HG02981 (cell line): ENCODE data around the gene CCDC71.

Experiments
- ATAC-seq: cut with Tn5 transposase; IDR thresholded peaks from one replicate; pipeline ENCODE4 v1.9.1; 2021; ENCODE audit warnings: mild to moderate bottlenecking, moderate library complexity; ENCODE audit not compliant: unreplicated experiment

CCDC71 gene

DNA sequence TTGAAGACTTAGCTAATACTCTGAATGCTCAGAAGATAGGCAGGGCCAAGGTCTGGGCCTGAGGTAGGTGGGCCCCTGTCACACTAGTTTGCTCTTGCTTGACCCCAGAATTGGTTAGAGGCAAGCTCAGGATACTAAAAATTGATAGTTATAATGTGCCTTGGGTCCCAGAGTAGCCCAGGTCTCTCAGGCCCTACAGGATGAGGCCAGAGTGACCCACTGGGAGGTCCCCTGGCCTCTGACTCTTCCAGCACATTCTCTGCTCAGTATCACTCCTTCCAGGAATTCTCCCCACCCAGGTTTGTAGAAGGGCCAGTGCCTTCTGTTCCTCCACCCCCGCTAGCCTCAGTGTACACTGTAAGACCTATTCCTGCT lies 4.6 kb upstream of the CCDC71 start:
- ATAC-seq, result no peak

DNA sequence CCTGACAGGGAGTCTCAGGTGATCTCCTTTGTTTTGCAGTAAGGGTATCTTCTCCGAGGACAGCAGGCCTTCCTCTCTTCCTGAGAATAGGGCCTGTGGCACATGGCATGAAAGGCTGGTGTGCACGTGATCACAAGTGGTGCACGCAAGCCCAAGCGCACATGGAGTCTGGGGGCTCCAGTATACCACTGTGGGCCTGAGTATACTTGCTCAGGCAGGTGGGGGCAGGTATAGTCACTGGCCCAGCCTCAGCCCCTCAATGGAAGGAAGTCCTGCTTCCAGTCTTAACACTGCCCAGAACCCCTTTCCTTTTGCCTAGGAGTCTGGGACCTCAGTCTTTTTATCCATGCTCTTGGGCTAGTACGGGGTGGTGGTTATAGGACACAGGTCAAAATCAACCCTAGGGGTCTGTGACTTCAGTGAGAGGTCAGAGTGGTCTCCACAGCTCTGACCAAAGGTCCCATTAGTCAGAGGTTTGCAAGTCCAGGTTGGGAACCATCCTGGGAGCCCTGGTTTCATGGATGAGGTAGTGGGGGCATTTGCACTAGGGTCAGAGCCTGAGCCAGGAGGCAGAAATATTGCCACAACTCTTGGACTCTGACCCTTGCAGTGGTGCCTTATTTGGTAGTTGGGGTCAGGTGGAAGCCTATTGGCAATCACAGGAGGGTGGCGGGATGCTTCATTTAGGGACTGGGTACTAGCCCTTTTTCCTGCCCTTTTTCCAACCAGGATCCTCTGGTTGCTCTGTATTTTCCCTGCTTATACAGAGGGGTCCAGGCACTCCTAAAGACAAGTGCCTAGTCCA lies 823 bp upstream of the CCDC71 start:
- ATAC-seq, result no peak

DNA sequence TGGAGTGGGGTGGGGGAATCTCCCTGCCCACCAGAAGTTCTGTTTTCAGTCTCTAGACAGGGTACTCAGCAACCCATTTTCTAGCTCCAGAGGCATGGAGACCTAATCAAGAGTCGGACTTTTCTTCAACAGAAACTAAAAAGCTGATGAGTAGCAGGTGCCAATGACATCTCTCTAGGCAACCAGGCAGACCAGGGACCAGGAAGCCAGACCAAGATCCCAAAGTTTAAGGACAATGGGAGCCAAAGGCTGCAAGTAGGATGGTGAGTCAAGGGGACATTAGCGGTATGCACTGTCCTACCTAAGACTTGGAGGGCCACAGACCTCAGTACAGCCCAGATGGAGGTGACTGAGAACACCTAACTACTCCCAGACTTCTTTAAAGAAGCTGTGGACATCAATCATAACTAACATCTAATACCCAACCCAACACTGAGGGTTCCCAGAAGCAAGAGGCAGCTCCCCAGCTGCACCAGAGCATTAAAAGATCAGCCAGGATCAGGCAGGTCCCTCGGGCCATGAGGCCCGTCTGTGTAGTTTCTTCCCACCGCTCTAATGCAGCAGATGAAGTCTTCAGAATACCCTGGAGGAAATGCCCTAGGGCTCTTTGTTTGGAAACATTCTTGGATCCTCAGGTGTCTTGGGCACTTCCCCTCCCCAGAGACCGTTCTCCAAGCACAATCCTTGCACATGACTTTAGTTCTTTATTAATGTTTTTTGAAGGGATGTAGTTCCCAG lies 979 bp downstream of the CCDC71 start:
- ATAC-seq, result no peak

DNA sequence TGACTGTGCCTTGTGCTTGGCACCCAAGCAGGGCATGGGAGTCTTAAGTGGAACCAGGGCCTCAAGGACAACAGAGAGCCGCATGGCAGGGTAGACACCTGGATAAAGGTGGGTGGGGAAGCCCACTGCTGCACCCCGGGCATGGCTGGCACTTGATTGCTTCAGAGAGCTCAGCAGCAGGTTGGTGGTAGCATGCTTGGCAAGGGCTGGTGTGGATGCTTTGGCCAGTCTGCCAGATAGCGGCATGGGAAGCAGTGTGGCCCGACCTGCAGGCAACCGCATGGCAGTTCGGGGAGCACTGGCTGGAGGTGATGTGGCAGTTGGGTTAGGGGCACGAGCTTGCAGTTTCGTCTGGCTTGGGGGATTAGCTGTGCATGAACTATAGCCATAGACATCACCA lies 2.5 kb downstream of the CCDC71 start:
- no peak for ATAC-seq

DNA sequence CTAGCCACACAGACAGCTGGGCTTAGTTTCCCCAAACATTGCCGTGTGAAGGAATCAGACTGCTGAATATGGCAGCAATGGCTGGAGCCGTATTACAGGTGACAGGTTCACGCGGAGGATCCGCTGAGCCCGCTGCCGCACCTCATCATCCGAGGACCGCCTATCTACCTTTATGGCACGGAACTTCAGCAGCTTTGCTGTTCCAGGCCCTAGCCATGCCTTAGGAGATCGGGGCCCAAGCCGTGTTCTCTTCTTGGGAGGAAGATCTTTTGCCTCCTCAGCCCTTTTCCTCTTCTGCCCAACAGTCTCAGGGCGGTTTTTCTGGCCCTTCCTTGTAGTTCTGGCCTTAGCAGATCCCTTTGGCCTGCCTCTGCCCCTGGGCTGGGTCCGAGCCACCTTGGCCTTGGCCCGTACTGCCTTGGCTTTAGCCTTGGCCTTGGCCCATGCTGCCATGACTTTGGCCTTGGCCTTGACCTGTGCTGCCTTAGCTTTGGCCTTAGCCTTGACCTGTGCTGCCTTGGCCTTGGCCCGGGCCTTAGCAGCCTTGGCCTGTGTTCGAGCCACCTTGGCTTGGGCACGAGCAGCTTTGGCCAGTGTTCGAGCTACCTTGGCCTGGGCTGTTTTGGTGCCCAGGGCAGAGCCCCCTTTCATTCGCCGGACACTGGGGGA lies 3.2 kb downstream of the CCDC71 start:
- ATAC-seq, result no peak

DNA sequence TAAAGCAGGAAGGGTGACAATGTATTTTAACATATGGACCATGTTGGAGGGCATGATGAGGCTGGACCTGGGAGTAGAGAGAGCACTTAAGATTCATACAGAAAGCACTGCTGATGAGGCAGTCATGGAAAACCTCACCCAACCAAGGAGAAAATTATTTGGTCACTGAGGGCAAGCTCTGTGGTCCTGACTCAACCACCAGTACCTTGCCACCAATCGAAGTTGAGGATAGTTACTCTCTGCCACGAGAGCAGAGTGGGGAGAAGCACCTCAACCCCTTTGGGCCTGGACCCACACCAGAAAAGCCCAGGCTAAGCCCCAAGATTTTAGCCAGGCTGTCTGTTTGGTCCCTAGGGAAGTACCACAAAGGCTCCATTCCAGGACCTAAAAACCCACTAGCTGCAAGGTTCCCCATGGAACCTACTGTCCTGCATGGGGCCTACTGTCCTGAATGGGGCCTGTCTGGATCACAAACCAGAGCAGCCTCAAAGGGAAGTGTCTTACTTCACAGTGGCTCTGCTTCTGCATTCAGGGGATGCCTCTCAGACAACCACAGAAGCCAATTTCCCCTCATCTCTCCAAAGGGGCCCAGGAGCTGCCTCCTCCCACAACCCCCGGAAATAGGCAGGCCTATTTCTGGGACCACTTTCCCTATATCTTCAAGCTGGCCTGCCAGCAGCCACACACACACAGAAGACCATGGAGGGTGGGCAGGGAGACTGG lies 4.2 kb downstream of the CCDC71 start:
- no peak for ATAC-seq

DNA sequence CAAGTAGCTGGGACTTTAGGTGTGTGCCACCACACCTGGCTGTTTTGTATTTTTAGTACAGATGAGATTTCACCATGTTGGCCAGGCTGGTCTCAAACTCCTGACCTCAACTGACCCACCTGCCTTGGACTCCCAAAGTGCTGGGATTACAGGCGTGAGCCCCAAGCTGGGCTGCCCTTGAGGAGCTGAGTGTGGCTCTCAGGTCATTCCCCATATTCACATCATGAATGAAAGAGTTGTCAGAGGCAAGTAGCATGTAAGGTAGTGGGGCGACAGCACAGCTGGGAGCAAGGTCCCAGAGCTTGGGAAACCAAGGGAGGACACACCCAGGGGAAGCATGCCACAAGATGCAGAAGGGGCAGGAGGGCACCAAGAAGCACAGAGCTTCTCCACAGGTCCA lies 4.9 kb downstream of the CCDC71 start:
- no peak for ATAC-seq

DNA sequence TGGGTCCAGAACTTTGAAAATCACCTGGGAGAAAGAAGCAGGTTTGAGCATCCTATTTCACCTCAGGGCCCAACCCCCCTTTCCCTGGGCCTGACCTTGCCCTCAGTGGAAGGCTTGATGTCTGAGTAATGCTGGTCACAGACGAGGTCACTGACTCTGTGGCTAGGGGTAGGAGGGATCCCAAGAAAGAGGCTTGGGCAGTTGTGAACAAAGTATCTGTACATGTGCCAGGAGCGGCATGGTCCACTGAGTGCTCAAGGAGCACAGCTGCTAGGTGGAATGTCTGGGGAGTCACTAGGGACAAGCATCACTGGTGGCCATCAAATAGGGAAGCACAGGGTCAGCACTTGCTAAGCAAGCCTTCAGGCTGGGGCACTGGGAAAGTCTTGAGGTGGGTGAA lies 7.3 kb downstream of the CCDC71 start:
- no peak for ATAC-seq

DNA sequence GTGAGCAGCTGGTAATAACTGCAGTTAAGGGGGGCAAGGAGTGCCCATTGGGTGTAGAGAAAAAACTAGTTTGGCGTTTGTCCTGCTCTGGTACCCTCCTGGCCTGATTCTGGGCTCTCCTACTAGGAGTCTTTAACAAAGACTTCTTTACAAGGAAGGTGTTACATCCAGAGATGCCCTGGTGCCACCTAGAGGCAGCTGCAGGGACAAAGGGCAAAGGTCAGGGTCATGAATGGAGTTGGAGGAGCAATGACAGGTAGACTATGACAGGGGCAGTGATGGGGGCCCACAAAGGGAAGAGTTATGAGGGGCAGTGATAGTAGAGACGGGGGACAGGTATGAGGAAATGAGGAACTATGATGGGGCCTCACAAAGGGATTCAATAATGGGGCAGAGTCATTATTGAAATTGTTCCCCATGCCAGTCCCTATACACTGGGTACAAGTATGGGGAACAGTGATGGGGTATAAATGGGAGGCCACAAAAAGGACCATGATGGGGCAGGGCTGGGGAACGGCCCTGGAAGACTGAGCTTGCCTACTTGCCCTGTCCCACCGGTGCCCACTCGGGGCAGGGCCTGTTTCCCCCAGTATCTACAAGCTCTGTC lies 7.9 kb downstream of the CCDC71 start:
- ATAC-seq, result no peak

DNA sequence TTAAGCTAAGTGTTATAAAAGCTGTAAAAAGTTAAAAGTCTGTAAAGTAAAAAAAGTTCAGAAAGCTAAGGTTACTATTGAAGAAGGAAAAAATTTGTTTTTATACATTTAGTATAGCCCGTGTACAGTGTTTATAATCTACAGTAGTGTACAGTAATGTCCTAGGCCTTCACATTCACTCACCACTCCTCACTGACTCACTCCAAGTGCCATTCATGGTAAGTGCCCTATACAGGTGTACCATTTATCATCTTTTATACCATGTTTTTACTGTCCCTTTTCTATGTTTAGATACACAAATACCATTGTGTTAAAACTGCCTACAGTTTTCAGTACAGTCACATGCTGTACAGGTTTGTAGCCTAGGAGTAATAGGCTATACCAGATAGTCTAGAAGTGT lies 8.8 kb downstream of the CCDC71 start:
- ATAC-seq, result no peak

DNA sequence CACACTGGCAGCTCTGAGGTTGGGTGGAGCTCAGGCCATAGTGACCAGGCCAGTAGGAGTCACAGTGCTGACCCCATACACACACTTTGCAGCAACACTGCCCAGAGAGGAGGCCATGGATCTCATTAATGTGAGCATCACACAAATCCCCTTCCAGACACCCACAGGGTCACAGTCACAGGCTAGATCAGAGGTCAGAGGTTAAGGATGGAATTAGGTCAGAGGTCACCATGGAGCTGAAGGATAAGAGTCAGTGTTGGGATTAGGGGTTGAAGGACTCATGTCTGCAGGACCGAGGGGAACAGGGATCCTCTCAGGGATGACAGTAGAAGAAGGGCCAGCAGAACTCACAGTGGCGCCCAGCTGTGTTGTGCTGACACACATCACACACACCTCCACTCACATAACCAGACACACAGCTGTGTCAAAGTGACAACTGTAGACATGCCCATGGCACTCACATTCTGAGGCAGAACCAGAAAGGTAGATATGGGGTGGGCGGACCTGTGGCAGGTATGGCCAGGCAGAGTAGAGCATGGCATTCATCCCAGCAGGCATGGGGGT lies 12.7 kb downstream of the CCDC71 start:
- no peak for ATAC-seq

DNA sequence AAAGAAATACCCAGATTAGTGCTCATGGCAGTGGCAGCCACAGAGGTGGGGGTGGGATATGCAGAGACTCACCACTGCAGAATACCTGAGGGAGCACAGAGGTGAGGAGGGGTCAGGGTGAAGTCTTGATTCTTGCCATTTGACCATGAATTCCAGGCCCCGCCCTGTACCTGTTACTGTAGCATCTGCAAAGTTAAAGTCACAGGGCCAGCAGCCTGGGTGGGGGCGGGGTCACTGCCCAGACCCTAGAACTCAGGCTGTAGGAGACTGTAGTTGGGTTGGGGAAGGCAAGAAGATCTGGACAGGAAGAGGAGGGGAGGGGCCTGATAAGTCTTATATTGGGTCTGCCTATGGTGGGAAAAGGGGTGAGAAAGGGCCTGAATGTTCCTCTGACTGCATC lies 14.5 kb downstream of the CCDC71 start:
- no peak for ATAC-seq

DNA sequence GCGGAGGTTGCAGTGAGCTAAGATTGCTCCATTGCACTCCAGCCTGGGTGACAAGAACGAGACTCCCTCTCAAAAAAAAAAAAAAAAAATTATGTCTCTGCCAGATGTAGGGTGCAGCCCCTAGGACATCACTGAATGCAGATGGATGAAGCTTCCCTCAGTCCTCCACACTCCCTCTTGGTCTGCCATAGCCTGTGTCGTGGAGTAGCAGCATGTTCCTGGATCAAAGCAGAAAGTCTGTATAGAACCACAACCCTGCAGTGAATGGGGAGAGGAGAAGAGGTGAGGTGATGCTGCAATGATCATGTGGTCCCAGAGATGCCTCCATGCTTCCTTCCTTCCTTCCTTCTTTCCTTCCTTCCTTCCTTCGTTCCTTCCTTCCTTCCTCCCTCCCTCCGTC lies 18.0 kb downstream of the CCDC71 start:
- ATAC-seq, result no peak

DNA sequence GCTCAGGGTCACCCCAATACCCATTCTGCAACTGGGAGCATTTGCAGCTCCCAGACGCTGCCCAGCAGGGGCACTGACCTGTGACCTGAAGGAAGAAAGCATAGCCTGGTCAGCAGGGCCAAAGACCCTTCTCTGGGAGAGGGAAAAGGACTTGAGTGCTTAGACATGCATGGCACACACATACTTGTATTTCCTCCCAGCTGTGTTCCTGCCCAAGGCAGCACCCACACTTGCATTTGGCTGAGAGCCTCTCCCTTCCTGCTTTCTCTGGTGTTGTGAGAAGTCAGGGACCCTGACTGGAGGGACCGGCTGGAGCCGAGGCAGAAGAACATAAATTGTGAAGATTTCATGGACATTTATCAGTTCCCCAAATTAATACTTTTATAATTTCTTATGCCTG lies 26.1 kb downstream of the CCDC71 start:
- no peak for ATAC-seq

DNA sequence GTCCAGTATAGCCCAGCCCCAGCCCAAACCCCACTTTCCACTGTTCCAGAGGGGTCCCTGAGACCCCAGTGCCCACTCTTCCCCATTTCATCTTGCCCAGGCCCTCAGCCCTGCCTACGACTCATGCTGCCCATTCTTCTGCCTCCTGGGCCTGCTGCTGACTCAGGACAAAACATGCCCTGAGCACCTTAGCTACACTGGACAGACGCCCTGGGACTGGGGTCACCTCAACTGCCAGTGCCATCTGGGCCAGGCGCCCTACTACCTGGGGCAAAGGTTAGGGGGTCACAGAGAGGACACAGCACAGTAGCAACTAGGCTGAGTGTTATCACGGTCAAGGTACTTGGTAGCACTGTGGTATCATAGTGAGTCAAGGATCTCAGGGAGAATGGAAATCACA lies 30.6 kb downstream of the CCDC71 start:
- no peak for ATAC-seq

DNA sequence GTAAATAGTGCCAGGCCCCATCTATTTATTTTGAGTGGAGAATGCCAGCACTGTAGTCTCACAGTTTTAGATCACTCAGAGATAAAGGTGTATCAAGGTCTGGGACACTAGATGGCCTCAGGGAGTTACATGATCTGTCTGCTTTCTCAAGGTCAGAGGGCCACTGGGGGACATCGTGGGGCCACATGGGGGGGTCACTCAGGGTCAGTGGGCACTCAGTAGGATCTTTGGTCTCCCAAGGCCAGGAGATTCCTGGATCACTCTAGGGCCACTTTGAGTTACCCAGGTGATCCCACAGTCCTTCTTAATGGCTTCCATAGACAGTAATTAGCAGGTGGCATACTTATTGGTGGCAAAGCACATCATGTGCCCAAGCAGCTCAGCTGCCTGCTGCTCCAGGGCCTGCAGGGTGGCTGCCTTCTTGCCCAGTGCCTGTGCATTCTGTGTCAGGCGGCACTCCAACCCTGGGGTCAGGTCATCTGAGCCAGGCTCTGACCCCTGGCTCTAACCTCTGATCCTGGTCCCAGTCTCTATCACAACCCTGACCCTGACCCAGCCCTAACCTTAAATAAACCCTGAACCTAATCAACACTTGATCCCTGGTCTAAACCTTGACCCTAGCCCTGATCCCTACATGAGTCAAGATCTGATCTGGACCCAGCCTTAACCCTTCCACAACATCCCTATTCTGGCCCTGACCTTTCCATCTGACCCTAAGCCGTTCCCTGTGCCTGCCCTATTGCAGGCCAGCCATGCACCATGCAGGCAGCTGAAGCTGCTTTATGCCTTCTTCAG lies 31.5 kb downstream of the CCDC71 start:
- no peak for ATAC-seq

DNA sequence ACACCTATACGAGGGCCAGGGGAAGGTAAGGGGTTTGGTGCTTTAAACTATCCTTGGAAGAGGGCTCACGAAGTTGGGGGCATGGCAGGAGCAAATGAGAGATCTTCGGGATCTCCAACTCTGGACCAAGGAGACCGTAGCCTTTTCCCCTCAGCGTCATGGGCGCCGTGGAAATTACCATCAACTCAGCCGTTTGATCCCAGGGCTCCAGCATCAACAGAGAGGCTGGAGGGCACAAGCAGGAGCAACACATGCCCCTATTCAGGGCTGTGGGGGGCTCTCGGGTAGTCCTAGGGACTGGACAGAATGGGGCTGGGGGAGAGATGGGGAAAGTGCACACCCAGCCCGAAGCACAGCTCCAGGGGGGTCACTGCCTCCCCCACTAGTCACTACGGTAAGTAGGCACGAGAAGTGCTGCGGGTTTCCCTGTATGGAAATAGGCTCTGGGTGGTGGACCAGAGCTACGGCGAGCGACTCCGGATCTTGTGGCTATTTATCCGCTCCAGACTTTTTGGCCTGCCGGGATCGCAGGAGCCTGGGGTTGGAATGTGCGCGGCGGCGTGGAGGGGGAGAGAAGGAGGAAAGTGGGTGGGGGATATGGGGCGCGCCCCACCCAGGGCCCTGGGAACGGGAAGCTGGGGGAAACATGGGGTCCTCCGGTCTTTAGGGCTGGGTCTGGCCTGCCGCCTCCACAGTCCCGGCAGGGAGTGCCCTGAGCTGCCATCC lies 32.7 kb downstream of the CCDC71 start:
- no peak for ATAC-seq

DNA sequence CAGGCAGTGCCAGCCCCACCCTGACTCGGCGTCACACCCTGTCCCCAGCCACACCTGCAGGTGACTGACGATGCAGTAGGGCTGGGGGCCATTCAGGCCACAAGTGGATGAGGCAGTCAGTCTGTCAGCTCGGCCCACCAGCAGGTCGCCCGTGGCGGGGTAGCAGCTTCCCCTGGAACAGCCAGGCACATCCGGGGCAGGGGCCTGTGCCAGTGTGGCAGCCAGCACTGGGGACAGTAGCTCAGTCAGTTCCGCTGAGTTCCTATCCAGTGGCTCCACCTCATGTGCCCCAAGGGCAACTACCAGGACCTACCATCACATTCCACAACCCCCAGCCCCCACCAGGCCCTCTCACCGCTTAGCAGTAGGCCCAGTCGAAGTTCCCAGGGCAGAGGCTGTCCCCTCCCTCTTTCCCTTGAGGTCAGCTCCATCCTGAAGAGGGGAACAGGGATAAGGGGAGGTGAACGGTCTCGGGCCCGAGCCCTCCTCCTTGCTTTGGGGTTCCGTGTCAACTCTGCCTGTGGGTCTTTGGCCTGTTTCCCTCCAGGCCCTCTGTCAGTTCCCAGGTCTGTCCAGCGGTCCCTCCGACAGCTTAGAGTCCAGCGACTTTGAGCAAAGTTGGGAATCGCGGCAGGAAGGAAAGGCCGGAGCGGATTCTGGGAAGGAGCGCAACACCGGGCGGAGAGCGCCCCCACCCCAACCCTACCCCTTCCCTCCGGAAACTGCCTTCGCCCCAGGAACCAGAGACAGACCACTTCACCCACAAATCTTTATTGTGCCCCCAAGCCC lies 33.5 kb downstream of the CCDC71 start, which contains the start of gene LAMB2:
Gene LAMB2 (minus strand): TSS at position 614 of the 789 bp plus-strand sequence. CDS start 183 bp downstream, at position 431.
- no peak for ATAC-seq
